ENCODE data around the gene TMBIM4. TPM values are rescaled to one million over a fixed set of nuclear protein-coding genes. Genes with fewer than 3 reads are reported as not detected.

Gene TMBIM4
- total and polyA plus RNA-seq, 5 donors from 2014 or later: 51.1 to 470 (median 374) TPM

DNA sequence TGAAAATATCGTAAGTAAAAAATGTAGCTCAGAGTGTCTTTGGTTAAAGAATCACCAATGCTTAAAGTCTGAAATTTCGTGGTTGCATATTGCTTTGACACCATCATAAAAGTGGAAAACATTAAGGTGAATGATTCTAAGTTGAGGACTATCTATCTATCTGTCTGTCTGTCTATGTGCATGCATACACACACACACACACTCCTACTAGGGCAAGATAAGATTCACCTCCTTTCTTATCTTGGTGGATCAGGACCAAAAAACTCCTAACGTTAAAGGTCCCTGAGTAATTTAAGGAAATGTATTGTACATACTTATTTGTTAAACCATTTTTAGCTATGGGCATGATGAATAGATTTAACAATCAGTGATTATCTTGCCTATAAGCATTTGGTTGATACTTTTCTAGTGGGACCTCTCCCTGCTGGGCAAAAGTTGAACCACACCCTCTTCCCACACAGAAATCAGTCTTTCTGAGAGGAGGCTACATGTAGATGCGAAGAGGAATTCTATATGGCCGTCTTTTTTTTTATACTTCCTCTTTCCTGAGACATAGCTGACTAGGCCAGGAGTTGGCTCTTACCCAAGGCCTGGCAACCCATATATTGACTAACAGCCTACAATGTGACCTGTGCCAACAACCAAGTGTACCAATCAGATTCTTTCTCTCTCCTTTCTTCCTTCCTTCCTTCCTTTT lies 19.9 kb downstream of the TMBIM4 start:
- peaks cover 20% of the 10 kb centered on the region for H3K36me3 Mint-ChIP-seq

DNA sequence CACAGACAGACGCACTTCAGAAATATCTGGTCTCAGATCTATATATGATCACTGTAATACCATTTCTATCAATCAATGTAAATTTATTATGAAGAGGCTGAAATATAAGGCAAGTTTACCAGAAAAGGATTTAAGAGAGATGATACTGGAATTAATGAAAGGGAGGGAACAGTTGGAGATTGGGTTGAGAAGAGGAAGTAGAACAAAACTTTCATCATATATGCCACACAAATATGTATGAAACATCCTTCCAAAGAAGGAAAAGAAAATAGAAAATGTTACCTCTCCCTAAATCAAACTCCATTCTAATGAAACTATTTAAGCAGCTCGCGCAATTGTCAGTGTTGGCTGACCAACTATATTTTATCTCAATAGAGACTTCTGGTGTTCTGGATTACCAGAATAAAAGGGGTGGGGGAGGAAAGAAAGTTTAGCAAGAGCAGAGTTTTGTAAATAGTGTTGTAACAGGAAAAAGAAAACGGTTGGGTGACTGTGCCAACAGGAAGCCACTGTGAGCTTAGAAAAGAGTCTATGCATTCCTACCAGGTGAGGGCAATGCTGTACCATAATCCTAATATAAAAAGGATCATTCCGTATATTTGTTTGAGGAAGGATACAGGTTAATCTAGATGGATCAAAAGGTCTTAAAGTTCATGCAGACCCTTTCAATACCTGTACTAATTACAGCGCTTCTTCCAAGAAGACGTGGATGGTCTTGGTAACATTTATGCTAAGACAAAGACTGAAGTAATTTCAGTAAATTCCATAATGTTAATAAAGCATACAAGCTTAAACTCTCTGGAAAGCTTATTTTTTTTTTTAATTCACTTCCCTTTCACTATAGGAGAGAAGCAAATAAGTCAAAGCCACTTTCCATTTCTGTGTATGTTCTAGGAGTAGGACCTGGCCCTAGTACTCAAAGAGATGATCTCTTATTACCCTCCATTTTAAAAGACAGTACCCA lies 24.7 kb downstream of the TMBIM4 start:
- ATAC-seq (ENCODE audit: low read depth in 2 of 2) (peak in 1 of 2 donors; percentile 44), DNase-seq (peak in 1 of 3 donors; percentile 49)
- H3K27me3 ChIP-seq (ENCODE audit: control insufficient read depth, insufficient read depth, low read length): no peaks in the 10 kb centered on the region
- H3K9me3 ChIP-seq (ENCODE audit: control insufficient read depth in 2 of 2, low read length in 2 of 2): peaks cover 16 to 17% of the 10 kb centered on the region in 2 experiments
- Mint-ChIP-seq H3K27me3 (no peaks in the 10 kb centered on the region), H3K4me1 (peaks cover 20 to 23% (median 22%) of the 10 kb centered on the region in 4 donors), H3K4me3 (no peak overlapping the region), H3K9me3 (peaks cover 0 to 21% (median 4%) of the 10 kb centered on the region in 7 donors), H3K36me3 (peaks cover 63% of the 10 kb centered on the region), H3K27ac (peak overlapping the region; percentile 52 to 75 (median 59))
- H3K36me3 ChIP-seq (ENCODE audit: control insufficient read depth, insufficient read depth, low read length): peaks cover 82% of the 10 kb centered on the region
- no peaks in the 10 kb centered on the region for H3K4me1 ChIP-seq (ENCODE audit: control insufficient read depth, insufficient read depth, low read length, poor library complexity, severe bottlenecking)
- peak overlapping the region; percentile 9 for H3K27ac ChIP-seq (ENCODE audit: insufficient read depth, low read length, poor library complexity, severe bottlenecking)
- no peak overlapping the region for H3K4me3 ChIP-seq (ENCODE audit: low read depth, low read length)

More for the DNA sequence above, 19.9 kb downstream of the TMBIM4 start:
- no peaks in the 10 kb centered on the region for H3K4me1 ChIP-seq (ENCODE audit: control insufficient read depth, insufficient read depth, low read length, poor library complexity, severe bottlenecking)
- Mint-ChIP-seq H3K4me3 (no peak overlapping the region), H3K4me1 (peaks cover 2 to 32% (median 26%) of the 10 kb centered on the region in 4 donors), H3K27ac (no peak overlapping the region), H3K27me3 (no peaks in the 10 kb centered on the region), H3K9me3 (no peaks in the 10 kb centered on the region)
- no peak overlapping the region for H3K4me3 ChIP-seq (ENCODE audit: low read depth, low read length)
- no peaks in the 10 kb centered on the region for H3K27me3 ChIP-seq (ENCODE audit: control insufficient read depth, insufficient read depth, low read length)
- H3K9me3 ChIP-seq (ENCODE audit: control insufficient read depth in 2 of 2, low read length in 2 of 2): no peaks in the 10 kb centered on the region
- H3K27ac ChIP-seq (ENCODE audit: insufficient read depth, low read length, poor library complexity, severe bottlenecking): no peak overlapping the region
- peaks cover 64% of the 10 kb centered on the region for H3K36me3 ChIP-seq (ENCODE audit: control insufficient read depth, insufficient read depth, low read length)
- ATAC-seq (ENCODE audit: low read depth in 2 of 2) (no peak), DNase-seq (no peak)

DNA sequence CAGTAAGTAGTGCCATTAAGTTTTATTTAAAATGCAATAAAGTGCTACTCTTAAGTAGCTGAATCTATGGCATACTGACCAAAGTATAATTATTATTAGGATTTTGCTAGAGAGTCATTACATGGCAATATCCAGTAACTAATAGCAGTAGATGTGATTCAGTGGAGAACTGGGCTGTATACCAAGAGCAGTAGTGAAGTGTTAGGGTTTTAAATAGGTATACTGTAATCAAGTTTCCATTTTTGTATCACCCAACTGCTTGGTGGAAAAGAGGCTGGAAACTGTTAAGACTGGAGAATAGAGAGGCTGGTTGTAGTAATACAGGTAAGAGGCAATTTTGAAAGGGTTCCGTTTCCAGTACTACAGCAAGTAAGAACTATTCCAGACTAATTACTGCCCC lies 25.9 kb downstream of the TMBIM4 start:
- peaks cover 16 to 17% of the 10 kb centered on the region in 2 experiments for H3K9me3 ChIP-seq (ENCODE audit: control insufficient read depth in 2 of 2, low read length in 2 of 2)
- no peak overlapping the region for H3K4me3 ChIP-seq (ENCODE audit: low read depth, low read length)
- no peaks in the 10 kb centered on the region for H3K4me1 ChIP-seq (ENCODE audit: control insufficient read depth, insufficient read depth, low read length, poor library complexity, severe bottlenecking)
- peaks cover 84% of the 10 kb centered on the region for H3K36me3 ChIP-seq (ENCODE audit: control insufficient read depth, insufficient read depth, low read length)
- Mint-ChIP-seq H3K9me3 (peaks cover 0 to 22% (median 4%) of the 10 kb centered on the region in 7 donors), H3K27me3 (no peaks in the 10 kb centered on the region), H3K4me1 (peaks cover 16 to 24% (median 20%) of the 10 kb centered on the region in 4 donors), H3K36me3 (peaks cover 68% of the 10 kb centered on the region), H3K27ac (peak overlapping the region; percentile 15 to 65 (median 53)), H3K4me3 (no peak overlapping the region)
- DNase-seq (no peak), ATAC-seq (ENCODE audit: low read depth in 2 of 2) (no peak)
- H3K27me3 ChIP-seq (ENCODE audit: control insufficient read depth, insufficient read depth, low read length): no peaks in the 10 kb centered on the region
- no peak overlapping the region for H3K27ac ChIP-seq (ENCODE audit: insufficient read depth, low read length, poor library complexity, severe bottlenecking)

DNA sequence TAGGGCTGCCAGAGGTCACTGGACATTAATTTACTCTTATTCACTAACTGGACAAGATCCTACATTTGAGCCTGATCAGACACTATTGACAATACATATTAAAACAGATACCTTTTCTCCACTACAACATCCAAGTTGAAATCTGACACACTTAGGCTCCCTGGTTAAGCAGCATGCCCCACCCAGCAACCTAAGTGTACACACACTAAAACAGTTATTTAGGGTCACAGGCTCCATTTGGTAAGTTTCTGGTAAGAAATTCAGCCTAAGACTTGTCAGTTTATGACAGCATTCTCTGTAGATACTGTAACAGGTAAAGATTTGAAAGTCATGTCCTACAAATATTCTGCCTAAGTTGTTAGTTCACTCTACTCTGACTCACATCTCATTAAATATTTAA lies 27.0 kb downstream of the TMBIM4 start:
- H3K27ac ChIP-seq (ENCODE audit: insufficient read depth, low read length, poor library complexity, severe bottlenecking): no peak overlapping the region
- H3K27me3 Mint-ChIP-seq: no peaks in the 10 kb centered on the region
- H3K4me3 Mint-ChIP-seq: peak overlapping the region in 1 of 4 donors; percentile 38
- no peak overlapping the region for H3K4me3 ChIP-seq (ENCODE audit: low read depth, low read length)
- H3K9me3 Mint-ChIP-seq: peaks cover 0 to 22% (median 4%) of the 10 kb centered on the region in 7 donors
- peaks cover 16 to 17% of the 10 kb centered on the region in 2 experiments for H3K9me3 ChIP-seq (ENCODE audit: control insufficient read depth in 2 of 2, low read length in 2 of 2)
- no peak for ATAC-seq (ENCODE audit: low read depth in 2 of 2)
- no peaks in the 10 kb centered on the region for H3K4me1 ChIP-seq (ENCODE audit: control insufficient read depth, insufficient read depth, low read length, poor library complexity, severe bottlenecking)
- H3K27me3 ChIP-seq (ENCODE audit: control insufficient read depth, insufficient read depth, low read length): no peaks in the 10 kb centered on the region
- H3K36me3 ChIP-seq (ENCODE audit: control insufficient read depth, insufficient read depth, low read length): peaks cover 85% of the 10 kb centered on the region
- H3K4me1 Mint-ChIP-seq: peaks cover 16 to 22% (median 18%) of the 10 kb centered on the region in 4 donors
- peak overlapping the region in 1 of 3 donors; percentile 25 for H3K27ac Mint-ChIP-seq
- peaks cover 62% of the 10 kb centered on the region for H3K36me3 Mint-ChIP-seq
- DNase-seq: no peak

DNA sequence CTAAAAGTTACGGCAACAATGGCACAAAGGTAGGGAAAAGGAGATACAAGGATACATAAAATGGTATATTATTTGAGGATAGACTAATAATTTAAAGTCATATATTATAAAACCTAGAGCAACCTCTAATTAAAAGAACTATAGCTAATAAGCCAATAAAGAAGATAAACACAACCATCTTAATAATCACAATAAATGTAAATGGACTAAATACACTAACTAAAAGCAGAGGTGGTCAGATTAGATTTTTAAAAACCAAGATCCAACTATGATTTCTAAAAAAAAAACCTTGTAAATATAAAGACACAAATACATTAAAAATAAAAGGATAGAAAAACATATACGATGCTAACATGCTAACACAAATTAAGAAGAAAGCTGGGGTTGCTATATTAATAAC lies 28.5 kb downstream of the TMBIM4 start:
- Histone ChIP-seq H3K9me3 (ENCODE audit: control insufficient read depth in 2 of 2, low read length in 2 of 2) (peaks cover 16 to 17% of the 10 kb centered on the region in 2 experiments), H3K4me3 (ENCODE audit: low read depth, low read length) (no peak overlapping the region), H3K36me3 (ENCODE audit: control insufficient read depth, insufficient read depth, low read length) (peaks cover 92% of the 10 kb centered on the region), H3K27ac (ENCODE audit: insufficient read depth, low read length, poor library complexity, severe bottlenecking) (no peak overlapping the region), H3K27me3 (ENCODE audit: control insufficient read depth, insufficient read depth, low read length) (no peaks in the 10 kb centered on the region), H3K4me1 (ENCODE audit: control insufficient read depth, insufficient read depth, low read length, poor library complexity, severe bottlenecking) (no peaks in the 10 kb centered on the region)
- Mint-ChIP-seq H3K27ac (no peak overlapping the region), H3K4me3 (no peak overlapping the region), H3K4me1 (peaks cover 16 to 22% (median 18%) of the 10 kb centered on the region in 4 donors), H3K9me3 (peaks cover 0 to 22% (median 4%) of the 10 kb centered on the region in 7 donors), H3K27me3 (no peaks in the 10 kb centered on the region), H3K36me3 (peaks cover 63% of the 10 kb centered on the region)
- DNase-seq (no peak), ATAC-seq (ENCODE audit: low read depth in 2 of 2) (no peak)

DNA sequence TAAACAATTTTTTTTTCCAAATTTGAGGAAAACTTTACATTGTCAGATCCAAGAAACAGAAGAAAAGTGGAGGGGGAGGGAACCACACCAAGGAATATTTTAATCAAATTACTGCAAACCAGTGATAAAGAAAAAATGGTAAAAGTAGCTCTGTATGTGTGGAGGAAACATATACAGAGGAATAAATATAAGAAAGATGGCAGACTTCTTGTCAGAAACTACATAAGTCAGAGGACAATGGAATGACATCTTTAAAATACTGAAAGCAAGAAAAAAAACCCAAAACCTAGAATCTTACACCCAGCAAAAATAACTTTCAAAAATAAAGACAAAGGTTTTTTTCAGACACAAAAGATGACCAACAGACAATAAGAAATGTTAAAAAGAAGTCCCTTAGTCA lies 29.1 kb downstream of the TMBIM4 start:
- H3K4me3 Mint-ChIP-seq: no peak overlapping the region
- Histone ChIP-seq H3K27ac (ENCODE audit: insufficient read depth, low read length, poor library complexity, severe bottlenecking) (no peak overlapping the region), H3K9me3 (ENCODE audit: control insufficient read depth in 2 of 2, low read length in 2 of 2) (peaks cover 16 to 17% of the 10 kb centered on the region in 2 experiments), H3K27me3 (ENCODE audit: control insufficient read depth, insufficient read depth, low read length) (no peaks in the 10 kb centered on the region), H3K4me3 (ENCODE audit: low read depth, low read length) (peak overlapping the region; percentile 16), H3K4me1 (ENCODE audit: control insufficient read depth, insufficient read depth, low read length, poor library complexity, severe bottlenecking) (no peaks in the 10 kb centered on the region), H3K36me3 (ENCODE audit: control insufficient read depth, insufficient read depth, low read length) (peaks cover 90% of the 10 kb centered on the region)
- no peak for ATAC-seq (ENCODE audit: low read depth in 2 of 2)
- no peaks in the 10 kb centered on the region for H3K27me3 Mint-ChIP-seq
- no peak overlapping the region for H3K27ac Mint-ChIP-seq
- DNase-seq: peak in 1 of 3 donors; percentile 16
- H3K9me3 Mint-ChIP-seq: peaks cover 0 to 22% (median 4%) of the 10 kb centered on the region in 7 donors
- H3K36me3 Mint-ChIP-seq: peaks cover 59% of the 10 kb centered on the region
- peaks cover 11 to 22% (median 13%) of the 10 kb centered on the region in 4 donors for H3K4me1 Mint-ChIP-seq

DNA sequence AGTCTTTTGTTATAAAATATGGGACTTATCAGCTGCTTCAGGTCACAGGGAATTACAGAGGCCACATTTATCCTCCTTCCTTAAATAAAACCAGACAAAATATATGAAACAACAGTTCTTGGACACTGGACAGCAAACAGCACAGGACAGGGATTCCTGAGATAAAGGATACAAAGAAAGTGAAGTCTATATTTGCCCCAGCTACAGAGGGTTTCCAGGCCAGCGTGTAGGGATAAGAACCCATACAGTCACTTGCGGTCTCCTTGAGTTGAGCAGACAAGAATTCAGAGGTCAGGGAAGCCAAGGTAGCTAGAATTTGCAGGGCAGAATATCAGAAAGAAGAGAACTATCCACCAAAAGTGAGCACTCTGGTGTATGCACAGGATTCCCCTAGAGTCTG lies 30.5 kb downstream of the TMBIM4 start:
- DNase-seq: no peak
- Histone ChIP-seq H3K4me1 (ENCODE audit: control insufficient read depth, insufficient read depth, low read length, poor library complexity, severe bottlenecking) (no peaks in the 10 kb centered on the region), H3K27ac (ENCODE audit: insufficient read depth, low read length, poor library complexity, severe bottlenecking) (no peak overlapping the region), H3K36me3 (ENCODE audit: control insufficient read depth, insufficient read depth, low read length) (peaks cover 77% of the 10 kb centered on the region), H3K4me3 (ENCODE audit: low read depth, low read length) (no peak overlapping the region), H3K9me3 (ENCODE audit: control insufficient read depth in 2 of 2, low read length in 2 of 2) (peaks cover 16 to 17% of the 10 kb centered on the region in 2 experiments), H3K27me3 (ENCODE audit: control insufficient read depth, insufficient read depth, low read length) (no peaks in the 10 kb centered on the region)
- peaks cover 0 to 17% (median 4%) of the 10 kb centered on the region in 4 donors for H3K4me1 Mint-ChIP-seq
- ATAC-seq (ENCODE audit: low read depth in 2 of 2): no peak
- peaks cover 0 to 22% (median 4%) of the 10 kb centered on the region in 7 donors for H3K9me3 Mint-ChIP-seq
- no peak overlapping the region for H3K4me3 Mint-ChIP-seq
- no peaks in the 10 kb centered on the region for H3K27me3 Mint-ChIP-seq
- peak overlapping the region in 1 of 3 donors; percentile 52 for H3K27ac Mint-ChIP-seq
- peaks cover 48% of the 10 kb centered on the region for H3K36me3 Mint-ChIP-seq

All from CD4-positive, CD25-positive, alpha-beta regulatory T cell (primary cell).